GM11168 (cell line): ENCODE results near the gene NCKAP1.
"Not testable (repeated sequence)": the region's sequence is repeated elsewhere in the genome, so short reads cannot be mapped to it uniquely, and the experiment has no call there.

Source experiments
- in situ Hi-C: fragments of 300-500 bp; cut with MboI; formaldehyde crosslinking; loops from one replicate; pipeline ENCODE4 v1.12.0; 2022; ENCODE audit warnings: low sequenced_read_pairs; ENCODE audit not compliant: unreplicated experiment

Gene NCKAP1

GRCh38 chr2:182890773-182891378, 147.4 kb downstream of the NCKAP1 start:
- in situ Hi-C loops: no loop called here

- in situ Hi-C loops: no loop called here
Measured at GRCh38 chr2:182890305-182890704, 148.0 kb downstream of the NCKAP1 start.

- in situ Hi-C loops: no loop called here
Measured at GRCh38 chr2:182887753-182888415, 150.4 kb downstream of the NCKAP1 start.

GRCh38 chr2:182887093-182887492, 151.2 kb downstream of the NCKAP1 start:
- in situ Hi-C loops: no loop called here

- in situ Hi-C loops: no loop called here
Measured at GRCh38 chr2:182885771-182886170, 152.5 kb downstream of the NCKAP1 start.

GRCh38 chr2:182883451-182883850, 154.8 kb downstream of the NCKAP1 start:
- in situ Hi-C loops: no loop called here

- in situ Hi-C loops: not testable (repeated sequence)
Measured at GRCh38 chr2:182880100-182880499, 158.2 kb downstream of the NCKAP1 start.

- in situ Hi-C loops: not testable (repeated sequence)
Measured at GRCh38 chr2:182876653-182877052, 161.6 kb downstream of the NCKAP1 start.

- in situ Hi-C loops: no loop called here
Measured at GRCh38 chr2:182870227-182870626, 168.0 kb downstream of the NCKAP1 start.

- in situ Hi-C loops: no loop called here
Measured at GRCh38 chr2:182868054-182868796, 170.0 kb downstream of the NCKAP1 start.

- in situ Hi-C loops: no loop called here
Measured at GRCh38 chr2:182867426-182868053, 170.7 kb downstream of the NCKAP1 start.

- in situ Hi-C loops: no loop called here
Measured at GRCh38 chr2:182866461-182867406, 171.5 kb downstream of the NCKAP1 start, which contains the start of gene FRZB. Gene FRZB (minus strand): TSS chr2:182866637. CDS start chr2:182866552, 85 bp downstream.

- in situ Hi-C loops: no loop called here
Measured at GRCh38 chr2:182866095-182866460, 172.2 kb downstream of the NCKAP1 start.

GRCh38 chr2:182864949-182865570, 173.2 kb downstream of the NCKAP1 start:
- in situ Hi-C loops: no loop called here

- in situ Hi-C loops: no loop called here
Measured at GRCh38 chr2:182863642-182864041, 174.6 kb downstream of the NCKAP1 start.

GRCh38 chr2:182862091-182862490, 176.2 kb downstream of the NCKAP1 start:
- in situ Hi-C loops: no loop called here

- in situ Hi-C loops: no loop called here
Measured at GRCh38 chr2:182860858-182861257, 177.4 kb downstream of the NCKAP1 start.
